NCI-H446 (cell line): ENCODE data around the gene SIAH2.

ENCODE experiments used
- DNase-seq, 2 experiments: peaks; one replicate each; lab custom pipeline; 2025; lab: John Stamatoyannopoulos, UW

SIAH2 gene

DNA sequence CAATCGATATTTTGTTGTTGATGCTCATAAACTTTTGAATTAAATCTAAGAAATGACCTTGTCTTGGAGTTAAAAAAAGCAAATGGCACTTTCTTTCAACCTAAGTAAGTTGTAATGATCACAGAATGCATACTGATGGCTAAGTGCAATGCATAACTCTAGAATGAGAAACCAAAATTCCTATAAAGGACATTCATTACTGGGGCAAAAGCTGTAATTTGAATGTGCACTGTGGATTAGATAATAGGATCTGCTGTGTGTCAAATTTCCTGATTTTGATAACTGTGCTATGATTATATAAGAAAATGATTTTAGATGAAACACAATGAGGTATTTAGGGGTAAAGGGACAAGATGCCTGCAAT, 14.3 kb downstream of the SIAH2 start:
- DNase-seq, result no peak

- DNase-seq, result no peak
Measured at GRCh38 chr3:150747886-150748683, 14.9 kb downstream of the SIAH2 start.

DNA sequence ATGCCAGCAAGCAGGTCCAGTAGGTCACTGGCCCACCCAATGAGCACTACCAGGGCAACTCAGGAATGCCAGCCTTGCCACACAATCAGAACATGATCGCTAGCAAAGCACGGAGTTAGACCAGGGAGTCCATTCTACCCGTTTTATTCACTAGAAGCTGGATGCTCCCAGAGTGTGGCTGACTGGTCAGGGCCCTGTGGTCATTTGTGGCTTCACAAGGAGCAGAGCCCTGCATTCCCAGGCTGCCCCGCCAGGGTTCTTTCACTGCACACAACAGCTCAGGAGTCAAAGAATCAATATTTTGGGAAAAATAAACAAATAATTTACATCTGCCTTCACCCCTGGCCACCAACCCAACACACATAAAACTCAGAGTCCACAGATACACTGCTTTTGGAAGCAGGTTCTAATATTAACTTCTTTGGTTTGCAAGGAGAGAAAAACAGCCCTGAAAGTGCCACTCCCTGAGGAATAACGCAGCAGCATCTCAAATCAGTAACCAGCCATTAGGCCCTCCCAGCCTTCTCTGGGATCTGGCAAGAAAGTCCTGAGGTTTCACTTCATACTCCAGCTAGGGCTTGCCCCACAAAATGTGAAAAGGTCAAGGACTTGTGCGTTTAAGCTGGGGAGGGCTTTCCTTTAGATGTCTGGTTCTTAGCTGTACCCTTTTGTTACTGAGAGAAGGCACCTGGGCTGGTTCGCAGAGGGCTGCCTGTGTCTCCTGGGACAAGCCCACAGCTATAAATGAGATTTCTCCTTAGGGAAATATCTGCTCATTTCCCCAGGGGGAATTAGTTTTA, 16.0 kb downstream of the SIAH2 start:
- DNase-seq, result no peak

DNA sequence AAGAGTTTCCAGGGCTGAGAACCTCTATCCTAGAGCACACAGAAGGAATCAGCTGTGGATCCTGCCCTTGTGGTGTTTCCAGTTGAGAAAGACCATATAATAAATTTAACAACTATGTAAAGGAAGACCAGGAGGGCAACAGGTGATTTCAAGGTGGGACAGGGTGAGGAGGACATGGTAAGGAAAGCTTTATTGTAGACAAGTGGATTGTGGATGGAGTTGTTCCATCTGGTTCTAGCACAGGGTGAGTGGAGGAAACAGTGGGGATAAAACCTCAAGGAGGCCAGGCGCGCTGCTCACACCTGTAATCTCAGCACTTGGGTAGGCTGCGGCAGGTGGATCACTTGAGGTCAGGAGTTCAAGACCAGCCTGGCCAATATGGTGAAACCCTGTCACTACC, 17.1 kb downstream of the SIAH2 start:
- no peak for DNase-seq

DNA sequence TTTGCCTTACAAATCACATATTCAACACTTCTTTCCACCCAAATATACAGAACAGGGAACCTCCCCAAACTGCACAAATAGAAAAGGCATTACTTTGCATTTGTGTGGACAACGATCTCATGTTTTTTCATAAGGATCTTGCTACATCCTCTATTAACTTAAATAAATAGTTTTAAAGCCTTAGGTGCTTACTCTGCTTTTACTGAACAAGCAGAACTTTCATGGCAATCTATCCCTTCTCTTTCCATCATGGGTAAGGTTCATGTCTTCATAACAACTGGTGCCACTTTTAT, 18.1 kb downstream of the SIAH2 start:
- DNase-seq, result no peak

- DNase-seq, result no peak
Measured at GRCh38 chr3:150744041-150744918, 18.7 kb downstream of the SIAH2 start.

DNA sequence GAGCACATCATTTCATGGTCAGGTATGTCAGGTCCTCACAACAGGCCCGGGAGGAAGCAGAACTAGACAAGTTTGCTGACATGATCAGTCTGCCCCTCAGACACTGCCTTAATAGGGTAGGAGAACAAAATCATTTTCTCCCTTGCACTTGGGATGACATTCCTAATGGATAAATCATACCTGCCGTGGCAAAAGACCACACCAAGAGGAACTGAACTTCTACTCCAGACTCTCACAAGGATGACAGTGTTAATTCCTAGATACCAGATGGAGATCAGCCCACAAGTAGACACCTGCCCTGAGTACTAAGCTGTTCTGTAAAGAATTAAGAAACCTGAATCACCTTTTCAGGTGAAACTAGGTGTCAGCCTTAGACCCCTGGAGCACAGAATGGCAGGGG, 19.5 kb downstream of the SIAH2 start:
- DNase-seq, result no peak

DNA sequence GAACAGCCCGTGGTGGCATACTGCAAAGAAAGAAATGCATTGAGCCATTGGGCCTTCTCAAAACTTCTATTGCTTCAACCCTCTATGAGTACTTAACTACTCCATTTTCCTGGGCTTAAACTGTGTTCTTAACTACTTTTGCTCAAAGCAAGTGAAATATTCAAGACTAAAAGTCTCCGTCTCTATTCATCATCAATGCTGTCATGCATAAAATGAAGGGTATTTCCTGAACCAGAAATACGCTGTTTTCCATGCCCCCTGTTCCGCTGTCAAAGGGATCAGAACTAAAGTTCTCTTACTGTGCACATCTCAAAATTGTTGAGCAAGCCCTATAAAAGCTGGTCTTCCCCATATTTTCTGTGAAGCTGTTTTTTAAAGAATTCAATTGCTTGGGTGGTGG, 20.3 kb downstream of the SIAH2 start:
- no peak for DNase-seq

- no peak for DNase-seq
Measured at GRCh38 chr3:150742141-150742523, 20.8 kb downstream of the SIAH2 start.

DNA sequence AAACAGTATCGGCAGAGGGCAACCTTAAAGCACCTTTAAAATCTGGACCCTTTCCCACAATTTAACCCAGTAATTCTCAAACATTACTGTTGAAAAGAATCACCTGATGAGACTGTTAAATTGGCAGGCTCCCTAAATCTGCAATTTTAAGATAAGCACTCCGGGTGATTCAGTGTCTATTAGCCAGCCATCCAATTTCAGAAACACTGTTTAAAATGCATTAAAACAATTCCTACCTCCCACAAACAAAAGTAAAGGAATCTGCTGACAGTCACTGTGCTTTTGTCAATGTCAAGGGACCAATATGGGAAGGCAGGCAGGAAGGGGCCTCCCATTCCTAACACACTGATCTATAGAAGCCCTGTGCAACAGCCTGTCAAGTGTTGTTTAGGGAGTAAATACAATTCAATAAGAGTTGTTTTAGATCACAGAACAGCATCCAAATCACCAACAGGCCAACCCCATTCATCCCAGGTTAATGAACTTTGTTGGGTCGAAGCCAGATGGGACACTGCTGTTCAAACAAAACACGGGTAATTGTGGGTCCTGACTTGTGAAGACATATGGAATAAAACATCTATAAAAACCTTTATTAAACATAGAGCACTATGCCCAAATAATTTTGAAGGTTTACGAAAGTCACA, 21.4 kb downstream of the SIAH2 start:
- DNase-seq, result no peak

GRCh38 chr3:150740733-150741496, 22.1 kb downstream of the SIAH2 start:
- no peak for DNase-seq

GRCh38 chr3:150739877-150740645, 22.9 kb downstream of the SIAH2 start:
- DNase-seq, result no peak

- DNase-seq, result no peak
Measured at GRCh38 chr3:150739200-150739863, 23.6 kb downstream of the SIAH2 start.

GRCh38 chr3:150738688-150739087, 24.3 kb downstream of the SIAH2 start:
- DNase-seq, result peak in 1 of 2 experiments; percentile 40

DNA sequence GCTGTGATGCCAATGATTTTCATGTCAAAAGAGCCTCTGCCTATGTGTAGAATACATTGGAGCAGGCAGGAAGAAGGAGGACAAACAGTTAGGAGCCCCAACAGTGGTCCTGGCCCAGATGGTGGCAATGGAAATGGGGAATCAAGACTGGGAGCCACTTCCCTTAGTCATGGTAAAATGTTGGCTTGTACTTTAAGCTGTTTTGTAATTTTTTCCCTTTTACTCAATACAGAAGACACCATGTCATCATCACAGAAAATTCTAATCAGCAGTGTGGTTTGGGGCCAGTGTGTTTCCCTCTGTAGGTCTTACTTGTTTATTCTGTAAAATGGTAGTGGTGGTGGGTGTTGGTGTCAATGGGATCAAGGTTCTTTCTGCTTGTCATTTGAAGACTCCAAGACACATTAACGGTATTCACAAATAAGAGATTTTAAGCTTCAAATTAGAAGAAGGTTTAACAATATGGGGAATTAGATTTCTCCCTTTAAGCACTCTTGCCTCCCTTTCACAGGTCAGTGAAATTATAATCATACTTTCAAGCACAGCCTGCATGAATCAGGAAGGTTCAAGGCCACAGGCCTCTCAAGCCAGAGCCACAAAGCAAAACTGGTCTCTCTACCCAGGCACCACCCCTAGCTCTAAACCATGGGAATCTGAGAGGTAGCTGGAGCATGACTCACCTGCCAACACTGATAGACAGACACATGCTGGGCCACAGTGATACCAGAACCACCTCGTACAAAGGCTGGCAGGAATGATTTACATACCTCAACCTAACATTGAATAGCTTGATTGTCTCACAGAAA, 24.9 kb downstream of the SIAH2 start:
- DNase-seq, result no peak

DNA sequence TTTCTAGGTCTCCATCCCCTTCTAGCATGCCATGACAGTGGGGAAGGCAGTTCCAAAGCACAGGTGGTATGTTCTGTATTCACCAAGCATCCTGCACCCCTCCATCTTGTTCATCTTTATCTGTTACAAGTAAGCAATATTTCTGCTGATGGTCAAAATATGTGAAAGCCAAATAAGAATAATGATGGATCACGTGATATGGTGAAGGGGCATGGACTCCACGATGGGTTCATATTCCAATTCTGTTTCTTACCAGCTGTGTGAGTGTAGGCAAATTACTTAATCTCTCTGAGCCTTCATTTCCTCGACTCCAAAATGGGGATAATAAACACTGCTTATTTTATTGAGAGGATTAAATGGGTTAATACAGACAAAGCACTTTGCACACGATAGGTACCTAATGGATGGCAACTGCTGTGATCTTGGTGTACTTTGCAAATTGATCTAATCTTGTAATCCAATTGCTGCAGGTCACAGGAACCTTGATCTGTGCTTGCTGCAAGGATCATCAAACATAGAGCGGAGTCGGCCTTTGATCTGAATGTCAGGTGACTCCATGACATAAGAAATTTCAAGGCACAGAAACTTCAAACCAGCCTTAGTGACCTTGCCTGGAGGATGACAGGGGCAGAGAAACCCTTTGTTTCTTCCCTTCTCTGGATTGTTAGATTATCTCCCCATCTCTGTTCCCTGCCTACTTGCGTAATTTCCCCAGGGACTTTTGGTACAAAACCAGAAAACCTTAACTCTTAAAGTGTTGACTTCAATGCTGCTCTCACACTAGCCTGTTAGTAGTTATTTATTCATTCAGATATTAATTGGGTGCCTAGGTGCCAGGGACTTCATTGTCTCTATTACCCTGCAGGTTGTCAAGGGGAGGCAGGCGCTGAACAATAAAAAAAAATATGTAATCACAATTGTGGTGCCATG, 25.8 kb downstream of the SIAH2 start:
- DNase-seq, result no peak

DNA sequence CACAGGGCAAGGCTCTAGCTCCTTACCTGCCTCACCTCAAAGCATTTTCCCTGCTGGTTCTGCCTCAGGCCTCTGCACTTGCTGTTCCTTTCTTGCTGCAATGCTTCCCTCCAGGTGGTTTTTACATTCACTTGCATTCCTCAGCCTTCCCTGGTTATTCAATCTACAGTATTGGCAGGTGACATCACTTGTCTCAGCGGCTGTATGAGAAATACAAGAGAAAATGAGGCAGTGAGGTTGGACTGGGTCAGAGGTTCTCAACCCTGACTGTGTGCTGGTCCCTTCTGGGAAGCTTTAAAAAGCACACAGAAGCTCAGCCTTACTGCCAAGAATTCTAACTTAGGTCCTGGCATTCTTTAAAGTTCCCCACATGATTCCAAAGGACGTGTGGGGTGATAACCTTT, 26.7 kb downstream of the SIAH2 start:
- DNase-seq, result no peak

GRCh38 chr3:150734795-150735119, 28.2 kb downstream of the SIAH2 start:
- DNase-seq, result no peak
